Fibroblast of peridontal ligament (primary cell): ENCODE results near the gene ARPC4.
A peak's percentile ranks its signal among the peaks of the same experiment; 100 is the strongest.

Experiments
- DNase-seq: peaks from one replicate; pipeline ENCODE4 v3.0.0-alpha.2; 2010; ENCODE audit errors: extremely low read depth

ARPC4 gene

GRCh38 chr3:9793161-9793781 lies 389 bp downstream of the ARPC4 start:
- DNase-seq = peak; percentile 54

GRCh38 chr3:9794400-9794799 lies 1.5 kb downstream of the ARPC4 start:
- no peak for DNase-seq

GRCh38 chr3:9795207-9795606 lies 2.3 kb downstream of the ARPC4 start:
- DNase-seq = no peak

- DNase-seq = no peak
These were observed 4.5 kb downstream of the ARPC4 start for GRCh38 chr3:9797196-9797945.

GRCh38 chr3:9800529-9800928 lies 7.6 kb downstream of the ARPC4 start:
- DNase-seq = no peak

GRCh38 chr3:9803494-9803893 lies 10.6 kb downstream of the ARPC4 start:
- DNase-seq = no peak

- no peak for DNase-seq
These were observed 12.1 kb downstream of the ARPC4 start for GRCh38 chr3:9804996-9805395.

GRCh38 chr3:9806137-9806536 lies 13.3 kb downstream of the ARPC4 start:
- no peak for DNase-seq

GRCh38 chr3:9806688-9807589 lies 14.1 kb downstream of the ARPC4 start:
- no peak for DNase-seq

GRCh38 chr3:9807981-9808344 lies 15.1 kb downstream of the ARPC4 start:
- no peak for DNase-seq

- no peak for DNase-seq
These were observed 15.6 kb downstream of the ARPC4 start for GRCh38 chr3:9808345-9809037.

- DNase-seq = no peak
These were observed 16.3 kb downstream of the ARPC4 start for GRCh38 chr3:9809239-9809614.

- DNase-seq = peak; percentile 54
These were observed 16.9 kb downstream of the ARPC4 start, which contains the start of gene TTLL3 for GRCh38 chr3:9809615-9810432. Gene TTLL3, plus strand, starts transcription at chr3:9810262. Its CDS starts 400 bp downstream, at chr3:9810662.

- no peak for DNase-seq
These were observed 17.5 kb downstream of the ARPC4 start for GRCh38 chr3:9810433-9810770.

- DNase-seq = no peak
These were observed 18.0 kb downstream of the ARPC4 start for GRCh38 chr3:9810846-9811245.

- DNase-seq = no peak
These were observed 20.1 kb downstream of the ARPC4 start for GRCh38 chr3:9812870-9813483.

GRCh38 chr3:9815986-9816385 lies 23.1 kb downstream of the ARPC4 start:
- DNase-seq = no peak

GRCh38 chr3:9817436-9817835 lies 24.6 kb downstream of the ARPC4 start:
- DNase-seq = no peak

- no peak for DNase-seq
These were observed 25.9 kb downstream of the ARPC4 start for GRCh38 chr3:9818666-9819335.

- no peak for DNase-seq
These were observed 27.7 kb downstream of the ARPC4 start for GRCh38 chr3:9820543-9820942.
